ENCODE results near the gene CNTFR. TPM values are rescaled to one million over a fixed set of nuclear protein-coding genes. Genes with fewer than 3 reads are reported as not detected.

CNTFR gene
- total and polyA plus RNA-seq, 2 experiments from 2014 or later: 4.7 to 7.5 TPM

DNA sequence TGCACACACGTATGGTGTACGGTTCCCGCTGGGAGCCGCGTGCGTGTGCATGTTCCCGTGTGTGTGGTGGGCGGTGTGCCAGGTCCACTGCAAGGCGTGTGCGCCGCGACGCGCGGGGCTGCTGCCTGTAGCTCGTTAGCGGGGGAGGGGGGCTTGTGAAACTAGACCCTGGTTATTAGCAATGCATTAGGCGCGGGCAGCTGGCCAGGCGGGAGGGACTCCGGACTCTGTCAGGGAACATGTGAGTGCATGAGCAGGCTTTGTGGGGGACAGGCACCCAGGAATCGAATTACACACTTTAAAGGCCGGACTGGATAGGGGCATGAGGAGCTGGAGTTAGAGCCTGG lies 34.5 kb downstream of the CNTFR start:
- no peaks in the 10 kb centered on the region for H3K27me3 ChIP-seq

DNA sequence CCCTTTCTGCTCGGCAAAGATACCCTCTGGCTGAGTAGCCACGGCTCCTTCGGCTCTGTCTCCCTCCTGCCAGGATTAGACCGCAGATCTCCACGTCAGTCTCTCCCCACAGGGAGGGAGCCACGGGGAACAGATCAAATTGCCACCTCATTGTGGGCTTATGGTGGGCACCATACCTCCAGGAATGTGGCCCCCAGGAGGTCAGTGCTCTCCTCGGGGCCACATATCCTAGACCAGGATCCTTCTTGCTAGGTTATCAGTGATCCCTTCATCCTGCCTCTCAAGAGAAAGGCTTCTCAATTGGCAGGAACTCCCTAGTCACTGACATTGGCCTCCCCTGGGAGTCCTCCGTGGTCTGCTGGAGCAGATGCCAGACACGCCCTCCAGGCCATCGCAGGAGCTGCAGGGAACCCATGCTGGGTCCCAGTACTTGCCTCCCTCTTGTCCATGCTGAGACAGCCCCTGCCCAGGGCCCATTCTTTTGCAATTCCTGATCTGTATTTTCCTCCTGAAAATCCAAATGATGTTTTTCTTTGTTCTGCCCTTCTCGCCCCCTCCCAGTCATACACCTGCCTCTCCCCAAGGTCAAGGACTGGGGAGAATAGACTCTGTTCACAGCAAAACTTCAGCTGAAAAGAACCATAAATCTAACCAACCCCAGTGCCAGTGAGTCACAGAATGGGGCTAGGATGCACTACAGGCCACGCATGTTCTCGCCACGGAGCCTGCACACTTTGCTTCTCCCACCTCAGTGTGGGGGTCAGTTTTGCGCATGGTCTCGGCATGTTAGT lies 35.1 kb downstream of the CNTFR start:
- H3K79me2 ChIP-seq: no peaks in the 10 kb centered on the region
- no peaks in the 10 kb centered on the region for H3K9me3 ChIP-seq (ENCODE audit: low read depth)
- H4K20me1 ChIP-seq (ENCODE audit: insufficient read depth, poor library complexity, severe bottlenecking): no peaks in the 10 kb centered on the region
- peak overlapping the region; percentile 57 for H3K27ac ChIP-seq
- no peak overlapping the region for H2AFZ ChIP-seq
- TF ChIP-seq, protein P1, sequence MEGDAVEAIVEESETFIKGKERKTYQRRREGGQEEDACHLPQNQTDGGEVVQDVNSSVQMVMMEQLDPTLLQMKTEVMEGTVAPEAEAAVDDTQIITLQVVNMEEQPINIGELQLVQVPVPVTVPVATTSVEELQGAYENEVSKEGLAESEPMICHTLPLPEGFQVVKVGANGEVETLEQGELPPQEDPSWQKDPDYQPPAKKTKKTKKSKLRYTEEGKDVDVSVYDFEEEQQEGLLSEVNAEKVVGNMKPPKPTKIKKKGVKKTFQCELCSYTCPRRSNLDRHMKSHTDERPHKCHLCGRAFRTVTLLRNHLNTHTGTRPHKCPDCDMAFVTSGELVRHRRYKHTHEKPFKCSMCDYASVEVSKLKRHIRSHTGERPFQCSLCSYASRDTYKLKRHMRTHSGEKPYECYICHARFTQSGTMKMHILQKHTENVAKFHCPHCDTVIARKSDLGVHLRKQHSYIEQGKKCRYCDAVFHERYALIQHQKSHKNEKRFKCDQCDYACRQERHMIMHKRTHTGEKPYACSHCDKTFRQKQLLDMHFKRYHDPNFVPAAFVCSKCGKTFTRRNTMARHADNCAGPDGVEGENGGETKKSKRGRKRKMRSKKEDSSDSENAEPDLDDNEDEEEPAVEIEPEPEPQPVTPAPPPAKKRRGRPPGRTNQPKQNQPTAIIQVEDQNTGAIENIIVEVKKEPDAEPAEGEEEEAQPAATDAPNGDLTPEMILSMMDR (IDR thresholded peaks at IDR 0.05; ENCODE audit: poor library complexity): no peak
- TF ChIP-seq EZH2phosphoT487 (IDR thresholded peaks at IDR 0.05; ENCODE audit: low read depth, severe bottlenecking, unreplicated experiment): no peak
- no peak for TF ChIP-seq EZH2 (IDR thresholded peaks at IDR 0.05; ENCODE audit: borderline replicate concordance)
- 53% methylated on average over 16 of the region's 16 CpGs for WGBS (ENCODE audit: low lambda C conversion rate, missing lambda C conversion rate)
- H3K4me2 ChIP-seq: peak overlapping the region; percentile 36
- peaks cover 24% of the 10 kb centered on the region for H3K4me1 ChIP-seq (ENCODE audit: insufficient read depth)
- no peaks in the 10 kb centered on the region for H3K36me3 ChIP-seq (replicated peaks; ENCODE audit: insufficient read depth, low read depth)
- no peaks in the 10 kb centered on the region for H3K9me2 ChIP-seq (replicated peaks; ENCODE audit: insufficient read depth)
- H3K27me3 ChIP-seq: no peaks in the 10 kb centered on the region
- H3K4me3 ChIP-seq: no peak overlapping the region
- DNase-seq (ENCODE audit: low spot score): no peak

More for the DNA sequence above, 34.5 kb downstream of the CNTFR start:
- Histone ChIP-seq H3K79me2 (no peaks in the 10 kb centered on the region), H3K9me3 (ENCODE audit: low read depth) (no peaks in the 10 kb centered on the region), H3K4me1 (ENCODE audit: insufficient read depth) (peaks cover 30% of the 10 kb centered on the region), H3K27ac (peak overlapping the region; percentile 57), H3K9me2 (replicated peaks; ENCODE audit: insufficient read depth) (no peaks in the 10 kb centered on the region), H3K4me3 (no peak overlapping the region), H3K4me2 (peak overlapping the region; percentile 36), H3K36me3 (replicated peaks; ENCODE audit: insufficient read depth, low read depth) (no peaks in the 10 kb centered on the region), H4K20me1 (ENCODE audit: insufficient read depth, poor library complexity, severe bottlenecking) (no peaks in the 10 kb centered on the region), H2AFZ (no peak overlapping the region)
- peak; percentile 82 for DNase-seq (ENCODE audit: low spot score)
- WGBS (ENCODE audit: low lambda C conversion rate, missing lambda C conversion rate): 60% methylated on average over 23 of the region's 23 CpGs
- TF ChIP-seq, protein P1 (IDR thresholded peaks at IDR 0.05; ENCODE audit: poor library complexity): no peak
- TF ChIP-seq EZH2 (IDR thresholded peaks at IDR 0.05; ENCODE audit: borderline replicate concordance) (no peak), EZH2phosphoT487 (IDR thresholded peaks at IDR 0.05; ENCODE audit: low read depth, severe bottlenecking, unreplicated experiment) (no peak)

DNA sequence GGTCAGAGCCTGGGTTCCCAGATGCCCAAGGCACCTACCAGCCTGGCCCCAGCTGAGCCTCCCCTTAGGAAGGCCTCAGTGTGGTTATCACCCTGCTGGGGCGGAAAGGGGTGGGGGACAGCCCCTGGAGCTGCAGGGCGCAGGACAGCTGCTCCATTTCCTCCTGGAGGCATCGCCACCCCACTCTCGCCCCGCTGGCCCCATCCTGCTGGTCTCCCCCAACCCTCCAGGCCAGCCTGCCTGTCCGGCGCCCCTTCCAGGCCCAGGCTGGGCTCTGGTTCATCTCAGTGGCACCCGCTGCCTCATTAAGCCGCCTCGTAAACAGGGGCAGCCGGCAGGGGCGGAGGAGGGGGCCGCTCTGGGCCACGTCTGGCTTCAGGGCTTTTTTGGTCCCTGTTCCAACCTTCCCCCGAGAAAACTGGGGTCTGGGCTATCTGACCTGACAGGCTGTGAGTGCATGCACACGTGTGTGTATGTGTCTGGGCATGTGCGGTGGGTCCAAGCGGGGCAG lies 36.0 kb downstream of the CNTFR start:
- Histone ChIP-seq H3K4me2 (no peak overlapping the region), H3K4me1 (ENCODE audit: insufficient read depth) (peaks cover 21% of the 10 kb centered on the region), H3K4me3 (no peak overlapping the region), H3K9me3 (ENCODE audit: low read depth) (no peaks in the 10 kb centered on the region), H4K20me1 (ENCODE audit: insufficient read depth, poor library complexity, severe bottlenecking) (no peaks in the 10 kb centered on the region), H3K36me3 (replicated peaks; ENCODE audit: insufficient read depth, low read depth) (no peaks in the 10 kb centered on the region), H3K27ac (peak overlapping the region; percentile 32), H3K79me2 (no peaks in the 10 kb centered on the region), H3K9me2 (replicated peaks; ENCODE audit: insufficient read depth) (no peaks in the 10 kb centered on the region), H3K27me3 (no peaks in the 10 kb centered on the region), H2AFZ (no peak overlapping the region)
- 57% methylated on average over 18 of the region's 18 CpGs for whole genome bisulfite sequencing (ENCODE audit: low lambda C conversion rate, missing lambda C conversion rate)
- TF ChIP-seq EZH2 (IDR thresholded peaks at IDR 0.05; ENCODE audit: borderline replicate concordance) (no peak), EZH2phosphoT487 (IDR thresholded peaks at IDR 0.05; ENCODE audit: low read depth, severe bottlenecking, unreplicated experiment) (no peak)
- TF ChIP-seq, protein P1 (IDR thresholded peaks at IDR 0.05; ENCODE audit: poor library complexity): no peak
- DNase-seq (ENCODE audit: low spot score): no peak
